ENCODE data around the gene ITGA6. TPM values are rescaled to one million over a fixed set of nuclear protein-coding genes. Genes with fewer than 3 reads are reported as not detected.

The ITGA6 gene
- total RNA-seq, 4 donors from 2014 or later, result 22.5 to 40.6 (median 29.2) TPM

GRCh38 chr2:172462849-172463381, 35.5 kb downstream of the ITGA6 start:
- no peak overlapping the region for H3K4me3 ChIP-seq
- TF ChIP-seq POLR2A (IDR thresholded peaks at IDR 0.05), result no peak
- H3K27me3 ChIP-seq, result no peaks in the 10 kb centered on the region
- ATAC-seq, result no peak
- H3K4me1 ChIP-seq, result peaks cover 0 to 10% of the 10 kb centered on the region in 2 donors
- H3K27ac ChIP-seq, result peak overlapping the region in 2 of 4 donors; percentile 4 to 55
- H3K9me3 ChIP-seq, result no peaks in the 10 kb centered on the region
- intact Hi-C loops (cut with DNase I; ENCODE audit: low total_unique reads), result loop anchor here (10.0 kb wide), 1 partner anchor 888 kb away; no protein-coding TSS in a partner anchor
- DNase-seq, result no peak
- in situ Hi-C loops (cut with MboI; ENCODE audit: low sequenced_read_pairs in 4 of 4), result loop anchor here in 3 of 4 donors (5.0 to 10.0 kb wide), 3 partner anchors 286 to 291 kb away; no protein-coding TSS in a partner anchor
- no peaks in the 10 kb centered on the region for H3K36me3 ChIP-seq

GRCh38 chr2:172464400-172465129, 37.2 kb downstream of the ITGA6 start:
- intact Hi-C loops (cut with DNase I; ENCODE audit: low total_unique reads) (loop anchor here (1.0 to 10.0 kb wide), 2 partner anchors 292 to 890 kb away; no protein-coding TSS in a partner anchor), in situ Hi-C loops (cut with MboI; ENCODE audit: low sequenced_read_pairs in 4 of 4) (loop anchor here in 3 of 4 donors (5.0 to 10.0 kb wide), 3 partner anchors 287 to 292 kb away; no protein-coding TSS in a partner anchor)
- Histone ChIP-seq H3K4me3 (no peak overlapping the region), H3K27ac (peak overlapping the region in 3 of 4 donors; percentile 4 to 59 (median 48)), H3K27me3 (no peaks in the 10 kb centered on the region), H3K36me3 (no peaks in the 10 kb centered on the region), H3K4me1 (peaks cover 0 to 9% of the 10 kb centered on the region in 2 donors), H3K9me3 (no peaks in the 10 kb centered on the region)
- DNase-seq (no peak), ATAC-seq (no peak)
- no peak for TF ChIP-seq CTCF (IDR thresholded peaks at IDR 0.05 in 4 of 5, conservative IDR thresholded peaks at IDR 0.05 in 1 of 5)
- TF ChIP-seq POLR2A (IDR thresholded peaks at IDR 0.05), result no peak

- TF ChIP-seq POLR2A (IDR thresholded peaks at IDR 0.05) (no peak), CTCF (IDR thresholded peaks at IDR 0.05 in 4 of 5, conservative IDR thresholded peaks at IDR 0.05 in 1 of 5) (peak; percentile 65 to 81 (median 74))
- Histone ChIP-seq H3K9me3 (no peaks in the 10 kb centered on the region), H3K27ac (peak overlapping the region in 2 of 4 donors; percentile 48 to 59), H3K4me1 (peaks cover 0 to 3% of the 10 kb centered on the region in 2 donors), H3K4me3 (peak overlapping the region in 2 of 4 donors; percentile 5 to 35), H3K36me3 (no peaks in the 10 kb centered on the region), H3K27me3 (no peaks in the 10 kb centered on the region)
- intact Hi-C loops (cut with DNase I; ENCODE audit: low total_unique reads), result loop anchor here (1.0 to 10.0 kb wide), 2 partner anchors 293 to 891 kb away; no protein-coding TSS in a partner anchor
- in situ Hi-C loops (cut with MboI; ENCODE audit: low sequenced_read_pairs in 4 of 4), result loop anchor here in 1 of 4 donors (10.0 kb wide), 1 partner anchor 291 kb away; no protein-coding TSS in a partner anchor
- peak; percentile 26 to 43 for DNase-seq
- ATAC-seq, result peak; percentile 67 to 85
Measured at GRCh38 chr2:172465417-172466334, 38.3 kb downstream of the ITGA6 start.

- peaks cover 0 to 3% of the 10 kb centered on the region in 2 donors for H3K4me1 ChIP-seq
- intact Hi-C loops (cut with DNase I; ENCODE audit: low total_unique reads) (loop anchor here (10.0 kb wide), 1 partner anchor 893 kb away; no protein-coding TSS in a partner anchor), in situ Hi-C loops (cut with MboI; ENCODE audit: low sequenced_read_pairs in 4 of 4) (loop anchor here in 1 of 4 donors (10.0 kb wide), 1 partner anchor 293 kb away; no protein-coding TSS in a partner anchor)
- H3K27me3 ChIP-seq, result no peaks in the 10 kb centered on the region
- no peak for DNase-seq
- H3K36me3 ChIP-seq, result peaks cover 0 to 8% of the 10 kb centered on the region in 2 donors
- H3K27ac ChIP-seq, result no peak overlapping the region
- no peak overlapping the region for H3K4me3 ChIP-seq
- H3K9me3 ChIP-seq, result no peaks in the 10 kb centered on the region
- TF ChIP-seq CTCF (IDR thresholded peaks at IDR 0.05 in 4 of 5, conservative IDR thresholded peaks at IDR 0.05 in 1 of 5) (no peak), POLR2A (IDR thresholded peaks at IDR 0.05) (no peak)
- no peak for ATAC-seq
Measured at GRCh38 chr2:172467382-172467781, 40.0 kb downstream of the ITGA6 start.

Measured in gastrocnemius medialis (tissue), 4 donors.